SH-SY5Y (cell line): ENCODE results near the gene MAPT.

Experiments
- GATA2 ChIP-seq: IDR thresholded peaks from 2 replicates; pipeline ENCODE4 v1.6.1; 2011; ENCODE audit warnings: mild to moderate bottlenecking, low read depth, low read length
- GATA3 ChIP-seq: IDR thresholded peaks from 2 replicates; pipeline ENCODE4 v1.6.1; 2011; ENCODE audit warnings: low read depth, mild to moderate bottlenecking, low read length, moderate library complexity

DNA sequence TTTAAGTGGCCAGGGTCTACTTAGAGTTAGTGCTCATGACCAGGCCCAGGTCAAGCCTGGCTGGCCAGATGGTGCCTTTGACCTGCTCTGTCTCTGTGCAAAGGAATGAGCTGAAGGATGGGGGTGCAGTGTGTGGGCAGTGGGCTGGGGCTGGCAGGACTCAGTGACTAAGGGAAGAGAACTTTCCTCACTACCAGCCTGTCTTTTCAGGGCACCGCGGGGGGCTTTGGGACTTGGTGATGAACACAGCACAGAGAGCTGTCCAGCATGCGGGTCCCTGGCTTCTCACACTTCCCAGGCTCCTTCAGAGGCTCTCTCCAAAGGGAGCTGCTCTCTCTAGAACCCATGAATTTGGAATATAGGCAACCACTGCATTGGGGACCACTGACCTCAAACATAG is 61.7 kb downstream of the MAPT start:
- no peak for TF ChIP-seq GATA2
- no peak for TF ChIP-seq GATA3
